HG03575 (cell line): ENCODE data around the gene GPRC6A.
"Not testable (repeated sequence)": the region's sequence is repeated elsewhere in the genome, so short reads cannot be mapped to it uniquely, and the experiment has no call there.

ENCODE experiments used
- ATAC-seq: cut with Tn5 transposase; IDR thresholded peaks from one replicate; pipeline ENCODE4 v1.9.1; 2021; ENCODE audit not compliant: unreplicated experiment, insufficient number of reproducible peaks, low FRiP score; ENCODE audit errors: extremely low read depth

GPRC6A gene, protein sequence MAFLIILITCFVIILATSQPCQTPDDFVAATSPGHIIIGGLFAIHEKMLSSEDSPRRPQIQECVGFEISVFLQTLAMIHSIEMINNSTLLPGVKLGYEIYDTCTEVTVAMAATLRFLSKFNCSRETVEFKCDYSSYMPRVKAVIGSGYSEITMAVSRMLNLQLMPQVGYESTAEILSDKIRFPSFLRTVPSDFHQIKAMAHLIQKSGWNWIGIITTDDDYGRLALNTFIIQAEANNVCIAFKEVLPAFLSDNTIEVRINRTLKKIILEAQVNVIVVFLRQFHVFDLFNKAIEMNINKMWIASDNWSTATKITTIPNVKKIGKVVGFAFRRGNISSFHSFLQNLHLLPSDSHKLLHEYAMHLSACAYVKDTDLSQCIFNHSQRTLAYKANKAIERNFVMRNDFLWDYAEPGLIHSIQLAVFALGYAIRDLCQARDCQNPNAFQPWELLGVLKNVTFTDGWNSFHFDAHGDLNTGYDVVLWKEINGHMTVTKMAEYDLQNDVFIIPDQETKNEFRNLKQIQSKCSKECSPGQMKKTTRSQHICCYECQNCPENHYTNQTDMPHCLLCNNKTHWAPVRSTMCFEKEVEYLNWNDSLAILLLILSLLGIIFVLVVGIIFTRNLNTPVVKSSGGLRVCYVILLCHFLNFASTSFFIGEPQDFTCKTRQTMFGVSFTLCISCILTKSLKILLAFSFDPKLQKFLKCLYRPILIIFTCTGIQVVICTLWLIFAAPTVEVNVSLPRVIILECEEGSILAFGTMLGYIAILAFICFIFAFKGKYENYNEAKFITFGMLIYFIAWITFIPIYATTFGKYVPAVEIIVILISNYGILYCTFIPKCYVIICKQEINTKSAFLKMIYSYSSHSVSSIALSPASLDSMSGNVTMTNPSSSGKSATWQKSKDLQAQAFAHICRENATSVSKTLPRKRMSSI

DNA sequence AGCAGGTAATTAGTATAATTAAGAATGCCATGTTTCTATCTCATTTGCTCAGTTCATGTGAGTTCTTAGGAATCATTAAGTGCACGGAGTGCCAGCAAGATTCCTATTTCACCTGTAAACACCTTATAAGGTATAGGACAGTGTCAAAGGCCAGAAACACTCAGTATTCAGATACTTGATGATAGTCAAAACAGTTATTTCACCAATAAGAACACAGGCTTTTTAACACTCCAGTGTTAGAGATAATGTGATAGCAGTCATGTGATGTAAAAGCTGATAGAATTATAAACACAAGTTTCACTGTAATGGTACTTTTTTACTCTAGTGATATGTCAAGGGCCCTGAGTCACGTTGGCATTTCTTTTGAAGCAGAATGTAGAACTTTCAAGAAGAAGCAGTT, at the start of gene GPRC6A:
Gene GPRC6A (minus strand): TSS at position 101 of the 400 bp plus-strand sequence. CDS start 70 bp downstream, at position 31.
- no peak for ATAC-seq

DNA sequence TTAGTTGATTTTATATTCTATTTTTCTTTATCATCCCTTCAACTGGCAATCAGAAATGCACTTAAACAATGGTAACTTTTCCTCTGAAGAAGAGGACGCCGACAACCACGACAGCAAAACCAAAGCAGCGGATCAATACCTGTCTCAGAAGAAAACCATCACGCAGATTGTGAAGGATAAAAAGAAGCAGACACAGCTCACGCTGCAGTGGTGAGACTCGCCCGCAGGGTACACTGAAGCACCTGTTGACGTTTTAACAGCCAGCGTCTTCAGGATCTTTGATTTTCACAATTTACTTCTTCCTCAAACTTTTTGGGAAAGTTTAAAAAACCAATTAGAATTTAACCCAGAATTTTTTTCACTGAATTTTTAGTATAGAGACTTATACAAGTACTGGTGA, 48.9 kb upstream of the GPRC6A start:
- ATAC-seq, result no peak

DNA sequence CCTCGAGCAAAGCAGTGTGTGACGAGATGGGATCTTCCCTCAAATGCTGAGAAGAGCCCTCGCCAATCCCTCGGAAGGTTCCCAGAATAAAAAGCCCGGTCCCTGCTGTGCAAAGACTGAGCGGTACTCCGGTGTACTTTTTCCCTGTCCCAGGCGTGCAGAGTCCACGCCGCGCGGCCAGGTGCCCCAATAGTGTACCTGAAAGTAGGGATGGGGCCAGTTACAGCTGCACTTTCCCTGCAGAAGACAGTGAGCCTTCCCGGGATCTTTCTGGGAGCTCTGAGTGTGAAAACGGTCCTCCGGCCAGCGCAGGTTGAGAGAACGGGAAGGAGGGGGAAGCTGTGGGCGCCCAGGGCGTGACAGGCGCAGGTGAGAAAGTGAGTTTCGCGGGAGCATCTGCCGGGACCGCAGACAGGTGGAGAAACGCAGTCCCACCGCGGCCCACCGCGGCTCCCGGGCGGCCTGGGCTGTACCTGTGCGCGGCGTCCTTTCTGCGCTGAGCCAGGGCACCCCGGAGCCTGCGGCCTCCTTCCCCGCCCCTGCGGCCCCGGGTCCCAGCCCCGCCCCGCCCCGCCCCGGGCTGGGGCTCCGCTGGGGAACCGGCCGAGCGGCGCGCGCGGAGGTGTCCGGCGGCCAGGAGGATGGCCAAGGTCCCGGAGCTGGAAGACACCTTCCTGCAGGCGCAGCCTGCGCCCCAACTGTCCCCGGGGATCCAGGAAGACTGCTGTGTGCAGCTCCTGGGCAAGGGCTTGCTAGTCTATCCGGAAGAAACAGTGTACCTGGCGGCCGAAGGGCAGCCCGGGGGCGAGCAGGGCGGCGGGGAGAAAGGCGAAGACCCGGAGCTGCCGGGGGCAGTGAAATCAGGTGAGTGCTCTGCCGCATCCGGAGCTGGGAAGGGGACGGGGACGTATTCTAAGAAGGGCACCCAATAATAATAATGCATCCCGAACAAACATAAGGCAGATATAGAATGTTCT, 48.0 kb upstream of the GPRC6A start, which contains the start of gene RFX6:
Gene RFX6 (plus strand): TSS at position 608 of the 977 bp plus-strand sequence. CDS start 34 bp downstream, at position 642.
- no peak for ATAC-seq

DNA sequence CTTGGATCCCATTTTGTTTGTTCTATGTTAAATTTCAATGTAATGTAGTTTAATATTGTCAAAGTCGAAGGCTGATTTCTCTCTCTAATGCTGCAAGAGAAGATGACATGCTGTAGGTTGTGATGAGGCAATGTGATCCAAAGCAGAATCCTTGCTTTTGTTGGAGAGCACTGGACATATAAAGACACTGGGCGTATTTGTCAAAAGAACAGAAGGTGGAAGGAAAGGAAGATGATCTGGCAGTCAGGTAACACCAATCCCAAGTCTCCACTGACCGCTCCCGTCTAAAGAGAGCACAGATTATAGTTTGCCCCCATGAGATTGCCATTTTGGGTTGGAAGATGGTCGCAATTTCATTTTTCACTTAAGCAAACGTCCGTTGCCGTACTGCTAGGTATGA, 47.2 kb upstream of the GPRC6A start:
- ATAC-seq, result no peak

DNA sequence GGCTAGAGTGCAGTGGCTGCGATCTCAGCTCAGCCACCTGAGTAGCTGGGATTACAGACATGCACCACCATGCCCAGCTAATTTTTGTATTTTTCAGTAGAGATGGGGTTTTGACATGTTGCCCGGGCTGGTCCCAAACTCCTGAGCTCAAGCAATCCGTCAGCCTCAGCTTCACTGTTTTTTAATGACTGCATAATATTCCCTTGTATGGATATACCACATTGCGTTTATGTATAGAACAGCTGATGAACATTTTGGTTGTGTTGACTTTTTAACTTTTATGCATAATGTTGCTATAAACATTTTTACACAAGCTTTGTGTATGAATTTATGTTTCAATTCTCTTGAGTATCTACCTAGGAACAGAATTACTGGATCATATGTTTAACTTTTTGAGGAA, 43.9 kb upstream of the GPRC6A start:
- ATAC-seq, result no peak

DNA sequence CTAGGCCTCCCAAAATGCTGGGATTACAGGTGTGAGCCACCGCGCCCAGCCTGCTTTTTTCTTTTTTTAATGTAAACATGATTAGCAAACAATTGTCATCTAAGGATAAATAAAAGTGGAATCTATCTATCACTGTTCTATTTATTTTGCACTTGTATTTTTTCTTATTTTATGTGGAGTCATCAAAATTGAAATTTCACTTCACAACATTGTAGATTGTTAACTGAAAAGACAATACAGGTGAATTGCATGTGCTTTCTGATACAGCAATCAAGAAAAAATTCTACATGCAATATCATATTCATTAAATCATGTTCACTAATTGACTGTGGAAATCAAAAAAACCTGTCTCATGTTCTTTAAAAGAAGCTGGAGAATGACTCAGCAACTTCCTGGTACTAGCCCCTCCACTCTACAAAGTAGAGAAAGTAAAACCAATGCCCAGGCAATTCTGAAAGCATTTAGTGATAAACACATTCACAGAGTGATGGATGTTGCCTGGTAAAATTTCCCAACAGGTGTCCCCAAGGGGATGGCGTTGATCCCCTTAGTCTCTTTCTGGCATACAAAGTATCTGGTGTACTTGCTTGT, 37.5 kb upstream of the GPRC6A start:
- ATAC-seq, result no peak

DNA sequence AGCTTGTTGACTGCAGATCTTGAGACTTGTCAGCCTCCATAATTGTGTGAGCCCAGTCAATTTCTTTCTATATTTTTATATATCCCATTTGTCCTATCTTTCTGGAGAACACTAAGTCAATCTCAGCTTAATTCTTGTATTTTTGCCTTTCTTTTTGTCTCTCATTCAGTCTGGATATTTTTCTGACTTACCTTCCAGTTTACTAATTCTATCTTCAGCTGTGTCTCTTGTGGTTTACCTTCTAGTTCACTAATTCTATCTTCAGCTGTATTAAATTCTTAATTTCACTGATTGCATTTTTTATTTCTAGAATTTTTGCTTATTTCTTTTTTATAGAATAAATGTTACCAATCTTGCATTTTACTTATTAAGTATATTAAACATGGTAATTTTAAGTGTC, 30.4 kb upstream of the GPRC6A start:
- ATAC-seq, result no peak

DNA sequence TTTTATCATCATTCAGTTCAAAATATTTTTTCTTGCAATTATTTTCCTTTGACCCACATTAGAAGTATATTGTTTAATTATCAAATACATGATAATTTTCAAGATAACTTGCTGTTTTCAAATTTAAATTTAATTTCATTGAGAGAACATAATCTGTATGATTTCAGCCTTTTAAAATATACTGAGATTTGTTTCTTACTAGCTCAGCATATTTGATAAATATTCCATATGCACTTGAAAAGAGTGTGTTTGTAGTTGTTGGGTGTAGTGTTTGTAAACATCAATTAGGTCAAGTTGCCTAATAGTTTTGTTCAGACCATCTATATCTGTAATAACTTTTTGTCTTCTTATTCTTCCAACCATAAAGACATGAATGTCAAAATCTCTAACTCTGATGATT, 29.2 kb upstream of the GPRC6A start:
- ATAC-seq, result no peak

DNA sequence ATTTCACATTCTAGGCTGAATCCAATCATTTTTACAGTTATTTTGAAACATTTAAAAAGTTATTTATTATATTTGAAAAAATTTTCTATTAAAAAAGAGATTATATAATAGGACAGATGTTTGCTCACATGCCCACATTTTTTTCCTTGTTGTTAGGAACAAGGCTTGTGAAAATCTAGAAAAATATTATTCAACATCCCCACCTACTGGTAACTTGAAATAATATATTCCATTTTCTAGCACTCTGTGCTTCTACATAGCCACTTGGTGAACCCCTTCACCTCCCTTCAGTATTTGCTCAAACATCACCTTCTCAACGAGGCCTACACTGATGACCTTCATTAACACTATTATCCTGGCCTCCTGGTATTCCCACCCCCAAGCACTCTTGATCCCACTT, 18.3 kb upstream of the GPRC6A start:
- ATAC-seq, result no peak

DNA sequence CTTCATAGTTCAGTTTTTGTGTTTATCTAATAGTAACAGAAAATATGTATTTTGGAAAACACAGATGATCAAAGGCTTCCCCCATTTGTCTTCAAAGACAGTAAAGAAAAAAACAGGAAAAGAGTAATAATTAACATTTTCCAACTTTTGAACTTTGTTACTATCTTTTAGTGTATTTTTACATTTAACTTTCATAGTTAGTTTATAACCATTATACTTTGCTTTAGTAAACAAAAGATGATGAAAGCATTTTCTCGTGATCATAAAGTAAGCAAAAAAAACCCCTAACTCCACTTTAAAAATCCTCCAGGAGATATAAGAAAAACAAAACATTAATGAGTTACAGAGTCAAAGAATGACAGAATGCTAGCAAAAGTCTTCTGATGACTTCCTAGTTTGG, 13.6 kb upstream of the GPRC6A start:
- ATAC-seq, result no peak

DNA sequence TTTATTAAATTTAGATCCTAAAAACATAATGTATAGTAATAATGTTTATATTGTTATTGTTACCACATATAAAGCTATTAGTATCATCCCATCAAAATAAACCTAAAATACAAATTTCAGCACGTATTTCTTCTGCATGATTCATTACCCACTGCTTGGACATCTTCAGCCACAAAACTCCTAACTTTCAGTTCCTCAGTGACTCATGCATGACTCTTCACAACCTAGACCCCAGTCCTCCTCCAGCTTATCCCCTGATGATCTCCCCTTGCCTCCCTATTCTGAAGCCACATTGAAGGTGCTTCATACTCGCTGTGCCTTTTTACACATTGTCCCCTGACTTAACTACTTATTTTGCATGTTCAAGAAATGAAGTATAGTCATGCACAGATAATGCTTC, 11.2 kb upstream of the GPRC6A start:
- ATAC-seq, result no peak

DNA sequence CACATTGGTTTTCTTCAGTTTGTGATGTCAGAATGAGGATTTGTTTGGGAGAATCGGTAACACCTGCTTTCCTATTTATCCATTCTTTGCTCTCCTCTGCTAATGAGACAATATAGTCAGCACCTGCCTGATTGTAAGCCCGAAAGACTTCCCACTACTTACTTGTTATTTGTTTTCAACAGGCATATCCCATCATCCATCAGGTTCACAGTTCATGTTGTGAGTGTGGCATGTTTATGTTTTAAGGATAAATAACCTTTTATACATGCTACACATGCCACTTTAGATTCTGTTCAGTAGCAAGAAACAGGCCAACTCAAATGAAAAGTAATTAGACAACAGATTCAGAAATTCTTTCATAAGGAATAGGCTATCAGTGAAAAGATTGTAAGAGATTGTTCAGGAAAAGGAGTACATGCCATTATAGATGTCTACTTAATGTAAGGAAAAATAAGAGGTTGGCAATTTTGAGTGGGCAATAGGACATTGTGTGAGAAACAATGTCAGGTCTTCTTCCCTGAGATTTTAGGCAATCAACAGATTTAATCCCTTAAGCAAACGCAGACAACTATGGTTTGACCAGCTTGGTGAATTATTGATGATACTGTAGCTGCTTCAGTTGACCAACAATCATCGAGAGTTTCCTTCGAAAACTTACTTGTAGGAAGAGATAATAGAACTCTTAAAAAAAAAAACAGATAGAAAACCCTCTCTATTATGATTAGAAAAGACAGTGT, 7.9 kb upstream of the GPRC6A start:
- ATAC-seq, result no peak

DNA sequence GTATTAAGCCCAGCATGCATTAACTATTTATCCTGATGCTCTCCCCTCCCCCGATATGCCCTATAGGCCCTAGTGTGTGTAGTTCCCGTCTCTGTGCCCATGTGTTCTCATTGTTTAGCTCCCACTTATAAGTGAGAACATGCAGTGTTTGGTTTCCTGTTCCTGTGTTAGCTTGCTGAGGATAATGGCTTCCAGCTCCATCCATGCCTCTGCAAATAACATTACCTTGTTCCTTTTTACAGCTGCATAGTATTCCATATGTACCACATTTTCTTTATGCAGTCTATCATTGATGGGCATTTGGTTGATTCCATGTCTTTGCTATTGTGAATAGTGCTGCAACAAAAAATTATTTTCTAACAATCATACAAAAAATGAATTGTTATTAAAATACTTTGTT, 5.6 kb upstream of the GPRC6A start:
- not testable (repeated sequence) for ATAC-seq

DNA sequence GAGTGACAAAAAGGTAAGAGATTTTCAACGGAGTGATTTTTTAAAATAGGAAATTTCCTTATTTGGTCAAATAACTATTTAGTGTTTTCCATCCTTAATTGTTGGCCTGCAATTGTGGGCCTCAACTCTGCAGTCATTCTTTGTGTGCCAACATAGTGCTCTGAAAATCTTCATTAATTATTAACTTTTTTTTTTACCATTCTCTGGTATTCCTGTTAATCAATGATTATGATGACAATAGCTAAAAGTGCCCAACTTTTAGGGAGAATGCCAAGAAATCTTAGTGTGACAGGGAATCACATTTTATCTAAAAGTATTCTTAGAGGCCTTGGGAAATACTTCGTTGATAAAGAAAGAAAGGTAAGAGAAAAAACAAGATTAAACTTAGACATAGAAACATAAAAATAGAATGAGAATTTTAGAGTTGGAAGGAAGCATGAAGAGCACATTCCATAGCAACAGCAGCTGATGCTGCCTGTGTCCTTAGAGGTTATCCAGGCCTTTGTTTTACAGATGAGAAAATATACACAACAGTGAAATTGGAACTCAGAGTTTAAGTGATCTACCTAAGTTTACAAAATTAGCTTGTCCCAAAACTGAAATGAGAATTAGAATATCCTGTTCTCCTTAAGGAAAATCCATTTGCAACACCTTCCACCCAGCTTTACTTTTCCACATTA, 1.2 kb downstream of the GPRC6A start:
- no peak for ATAC-seq

DNA sequence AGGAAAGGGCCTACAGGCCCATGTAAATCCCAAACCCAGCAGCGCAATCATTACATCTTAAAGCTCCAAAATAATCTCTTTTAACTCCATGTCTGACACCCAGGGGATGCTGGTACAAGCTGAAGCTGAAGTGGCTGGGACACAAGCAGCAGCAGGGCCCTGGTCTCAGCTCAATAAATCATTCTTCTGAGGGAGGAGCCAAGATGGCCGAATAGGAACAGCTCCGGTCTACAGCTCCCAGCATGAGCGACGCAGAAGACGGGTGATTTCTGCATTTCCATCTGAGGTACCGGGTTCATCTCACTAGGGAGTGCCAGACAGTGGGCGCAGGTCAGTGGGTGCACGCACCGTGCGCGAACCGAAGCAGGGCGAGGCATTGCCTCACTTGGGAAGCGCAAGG, 12.5 kb downstream of the GPRC6A start:
- ATAC-seq, result not testable (repeated sequence)

DNA sequence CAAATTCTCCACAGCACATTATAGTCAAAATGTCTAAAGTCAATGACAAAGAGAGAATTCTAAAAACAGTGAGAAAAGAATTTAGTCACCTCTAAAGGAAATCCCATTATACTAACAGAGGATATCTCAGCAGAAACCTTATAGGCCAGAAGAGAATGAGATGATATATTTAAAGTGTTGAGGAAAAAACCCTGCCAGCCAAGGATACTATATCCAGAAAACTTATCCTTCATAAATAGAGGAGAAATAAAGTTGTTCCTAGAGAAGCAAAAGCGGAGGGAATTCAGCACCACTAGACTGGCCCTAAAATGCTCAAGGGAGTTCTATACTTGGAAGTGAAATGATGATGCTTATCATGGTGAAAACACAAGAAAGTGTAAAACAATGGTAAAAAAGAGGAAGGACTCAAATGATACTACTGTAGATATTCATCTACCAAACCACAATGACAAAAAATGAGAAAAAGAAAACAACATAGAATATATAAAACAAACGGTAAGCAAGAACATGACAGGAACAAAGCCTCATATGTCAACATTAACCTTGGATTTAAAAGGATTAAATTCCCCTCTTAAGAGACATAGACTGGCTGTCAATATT, 16.7 kb downstream of the GPRC6A start:
- ATAC-seq, result no peak

DNA sequence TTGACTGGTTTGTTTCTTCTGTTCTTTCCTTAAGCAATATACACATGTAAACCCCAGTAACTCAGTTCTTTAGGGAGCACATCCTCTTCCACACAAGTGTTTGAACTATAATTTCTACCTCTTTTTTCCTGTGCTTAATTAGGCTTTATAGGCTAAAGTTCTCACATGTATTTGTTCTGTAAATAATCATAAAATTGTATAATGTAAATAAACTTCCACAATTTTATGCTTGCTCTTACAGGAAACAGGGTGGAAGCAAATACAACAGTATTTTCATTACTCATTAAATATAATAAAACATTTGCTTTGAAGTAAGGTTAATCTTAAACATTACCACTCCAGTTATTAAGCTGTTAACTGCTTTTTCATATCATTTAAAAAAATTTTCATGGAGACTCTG, 26.9 kb downstream of the GPRC6A start:
- no peak for ATAC-seq
